CD1c-positive myeloid dendritic cell (primary cell): ENCODE measurements around the gene SLC25A45.
"Not testable (repeated sequence)": the region's sequence is repeated elsewhere in the genome, so short reads cannot be mapped to it uniquely, and the experiment has no call there.

Experiments
- DNase-seq: peaks from one replicate; pipeline ENCODE4 v3.0.0-alpha.2; 2016; ENCODE audit errors: extremely low spot score

SLC25A45 gene

GRCh38 chr11:65421794-65422632, 39.6 kb upstream of the SLC25A45 start:
- DNase-seq: peak; percentile 98

- peak; percentile 97 for DNase-seq
These were observed 38.7 kb upstream of the SLC25A45 start for GRCh38 chr11:65420979-65421793.

- DNase-seq: no peak
These were observed 38.1 kb upstream of the SLC25A45 start for GRCh38 chr11:65420506-65420905.

- peak; percentile 95 for DNase-seq
These were observed 37.5 kb upstream of the SLC25A45 start for GRCh38 chr11:65419772-65420481.

GRCh38 chr11:65419460-65419771, 37.0 kb upstream of the SLC25A45 start:
- no peak for DNase-seq

- peak; percentile 96 for DNase-seq
These were observed 36.4 kb upstream of the SLC25A45 start for GRCh38 chr11:65418681-65419459.

- DNase-seq: no peak
These were observed 35.9 kb upstream of the SLC25A45 start for GRCh38 chr11:65418431-65418680.

- DNase-seq: peak; percentile 73
These were observed 35.4 kb upstream of the SLC25A45 start for GRCh38 chr11:65417702-65418430.

GRCh38 chr11:65416841-65417701, 34.6 kb upstream of the SLC25A45 start:
- peak; percentile 69 for DNase-seq

GRCh38 chr11:65416341-65416824, 33.9 kb upstream of the SLC25A45 start:
- peak; percentile 95 for DNase-seq

- no peak for DNase-seq
These were observed 33.3 kb upstream of the SLC25A45 start for GRCh38 chr11:65415499-65416340.

GRCh38 chr11:65414776-65415498, 32.5 kb upstream of the SLC25A45 start:
- no peak for DNase-seq

GRCh38 chr11:65413077-65413664, 30.7 kb upstream of the SLC25A45 start:
- not testable (repeated sequence) for DNase-seq

GRCh38 chr11:65412271-65413076, 30.0 kb upstream of the SLC25A45 start:
- DNase-seq: no peak

- no peak for DNase-seq
These were observed 29.2 kb upstream of the SLC25A45 start for GRCh38 chr11:65411681-65412070.

- DNase-seq: no peak
These were observed 28.7 kb upstream of the SLC25A45 start for GRCh38 chr11:65410936-65411680.
